Ascending aorta (tissue), 2 donors: Measurements from ENCODE around the gene TTL. TPM values are rescaled to one million over a fixed set of nuclear protein-coding genes. Genes with fewer than 3 reads are reported as not detected.
"Not testable (repeated sequence)": the region's sequence is repeated elsewhere in the genome, so short reads cannot be mapped to it uniquely, and the experiment has no call there.

Experiments
- DNase-seq, 2 donors: peaks; one replicate each; pipeline ENCODE4 v3.0.0-alpha.2; 2019; ENCODE audit warnings: low spot score in 2 of 2
- H3K27ac ChIP-seq, 2 donors: fragments of 200-600 bp; sonication (generic); one replicate each; pipeline ENCODE4 v1.5.1; 2016 to 2017; ENCODE audit warnings: mild to moderate bottlenecking in 1 of 2
- H3K27me3 ChIP-seq: fragments of 200-600 bp; sonication (generic); one replicate; pipeline ENCODE4 v1.5.1; 2017
- H3K36me3 ChIP-seq, 2 donors: fragments of 200-600 bp; sonication (generic); one replicate each; pipeline ENCODE4 v1.5.1; 2016
- H3K4me1 ChIP-seq, 2 donors: fragments of 200-600 bp; sonication (generic); one replicate each; pipeline ENCODE4 v1.5.1; 2016 to 2017; ENCODE audit warnings: mild to moderate bottlenecking in 1 of 2
- H3K4me3 ChIP-seq, 2 donors: fragments of 200-600 bp; sonication (generic); one replicate each; pipeline ENCODE4 v1.5.1; 2016 to 2017; ENCODE audit warnings: mild to moderate bottlenecking in 1 of 2
- H3K9me3 ChIP-seq, 2 donors: fragments of 200-600 bp; sonication (generic); one replicate each; pipeline ENCODE4 v1.5.1; 2016
- CTCF ChIP-seq, 3 experiments: fragments of 200-600 bp in 2 of 3; fragments of 450-650 bp in 1 of 3; sonication (generic) in 2 of 3; IDR thresholded peaks; one replicate each; pipeline ENCODE4 v1.5.1; 2016 to 2019; ENCODE audit warnings: antibody characterized with exemption in 3 of 3, mild to moderate bottlenecking in 1 of 3, moderate library complexity in 1 of 3
- intact Hi-C: fragments of 100-400 bp; cut with DNase I; formaldehyde crosslinking; loops from one replicate; pipeline ENCODE4 v1.15.1; 2023
- total RNA-seq: library from RNA; depleted of rRNA; stranded (reverse); fragments of >200 nt; gene quantifications from one replicate; pipeline ENCODE4 v1.1.0, GENCODE V29; 2016

The TTL gene
- total RNA-seq, 1 donor from 2014 or later: 3.2 TPM

GRCh38 chr2:112518807-112519206 is 36.9 kb downstream of the TTL start:
- H3K4me3 ChIP-seq: no peak overlapping the region
- no peak overlapping the region for H3K27ac ChIP-seq
- H3K9me3 ChIP-seq: no peaks in the 10 kb centered on the region
- peaks cover 17 to 56% of the 10 kb centered on the region in 2 donors for H3K36me3 ChIP-seq
- no peak for TF ChIP-seq CTCF (IDR thresholded peaks at IDR 0.05)
- H3K4me1 ChIP-seq: no peaks in the 10 kb centered on the region
- no peaks in the 10 kb centered on the region for H3K27me3 ChIP-seq
- no peak for DNase-seq
- intact Hi-C loops: no loop called here

GRCh38 chr2:112519506-112519905 is 37.5 kb downstream of the TTL start:
- no peak for DNase-seq
- Histone ChIP-seq H3K36me3 (peaks cover 17 to 51% of the 10 kb centered on the region in 2 donors), H3K4me1 (no peaks in the 10 kb centered on the region), H3K27me3 (no peaks in the 10 kb centered on the region), H3K4me3 (no peak overlapping the region), H3K27ac (no peak overlapping the region), H3K9me3 (no peaks in the 10 kb centered on the region)
- intact Hi-C loops: no loop called here
- TF ChIP-seq CTCF (IDR thresholded peaks at IDR 0.05): no peak

- H3K4me1 ChIP-seq: no peaks in the 10 kb centered on the region
- H3K9me3 ChIP-seq: no peaks in the 10 kb centered on the region
- no peak overlapping the region for H3K4me3 ChIP-seq
- DNase-seq: no peak
- no peak for TF ChIP-seq CTCF (IDR thresholded peaks at IDR 0.05)
- H3K27me3 ChIP-seq: no peaks in the 10 kb centered on the region
- intact Hi-C loops: no loop called here
- H3K27ac ChIP-seq: no peak overlapping the region
- H3K36me3 ChIP-seq: peaks cover 17 to 51% of the 10 kb centered on the region in 2 donors
Observed at GRCh38 chr2:112520234-112520783, 38.4 kb downstream of the TTL start.

GRCh38 chr2:112523291-112523777 is 41.4 kb downstream of the TTL start:
- Histone ChIP-seq H3K27me3 (no peaks in the 10 kb centered on the region), H3K36me3 (peaks cover 17 to 47% of the 10 kb centered on the region in 2 donors), H3K9me3 (no peaks in the 10 kb centered on the region), H3K4me1 (no peaks in the 10 kb centered on the region), H3K27ac (no peak overlapping the region), H3K4me3 (no peak overlapping the region)
- DNase-seq: no peak
- no peak for TF ChIP-seq CTCF (IDR thresholded peaks at IDR 0.05)
- intact Hi-C loops: no loop called here

GRCh38 chr2:112524276-112524675 is 42.3 kb downstream of the TTL start:
- H3K4me1 ChIP-seq, intact Hi-C loops, H3K9me3 ChIP-seq, H3K4me3 ChIP-seq, H3K27me3 ChIP-seq, H3K27ac ChIP-seq, DNase-seq: not testable (repeated sequence)
- peaks cover 25 to 52% of the 10 kb centered on the region in 2 donors for H3K36me3 ChIP-seq

GRCh38 chr2:112528541-112528940 is 46.6 kb downstream of the TTL start:
- Histone ChIP-seq H3K27me3 (no peaks in the 10 kb centered on the region), H3K36me3 (peaks cover 13 to 33% of the 10 kb centered on the region in 2 donors), H3K9me3 (no peaks in the 10 kb centered on the region), H3K4me3 (no peak overlapping the region), H3K27ac (no peak overlapping the region), H3K4me1 (no peaks in the 10 kb centered on the region)
- DNase-seq: no peak
- intact Hi-C loops: no loop called here
- TF ChIP-seq CTCF (IDR thresholded peaks at IDR 0.05): no peak
